NT2/D1 (cell line): ENCODE measurements around the gene DDX1.

Source experiments
- SUZ12 ChIP-seq: IDR thresholded peaks from 2 replicates; pipeline ENCODE4 v1.6.1; 2011; ENCODE audit not compliant: insufficient read length, insufficient read depth; ENCODE audit errors: extremely low read depth
- ZNF274 ChIP-seq: IDR thresholded peaks from 2 replicates; pipeline ENCODE4 v1.6.1; 2011; ENCODE audit warnings: mild to moderate bottlenecking, low read depth, low read length

DNA sequence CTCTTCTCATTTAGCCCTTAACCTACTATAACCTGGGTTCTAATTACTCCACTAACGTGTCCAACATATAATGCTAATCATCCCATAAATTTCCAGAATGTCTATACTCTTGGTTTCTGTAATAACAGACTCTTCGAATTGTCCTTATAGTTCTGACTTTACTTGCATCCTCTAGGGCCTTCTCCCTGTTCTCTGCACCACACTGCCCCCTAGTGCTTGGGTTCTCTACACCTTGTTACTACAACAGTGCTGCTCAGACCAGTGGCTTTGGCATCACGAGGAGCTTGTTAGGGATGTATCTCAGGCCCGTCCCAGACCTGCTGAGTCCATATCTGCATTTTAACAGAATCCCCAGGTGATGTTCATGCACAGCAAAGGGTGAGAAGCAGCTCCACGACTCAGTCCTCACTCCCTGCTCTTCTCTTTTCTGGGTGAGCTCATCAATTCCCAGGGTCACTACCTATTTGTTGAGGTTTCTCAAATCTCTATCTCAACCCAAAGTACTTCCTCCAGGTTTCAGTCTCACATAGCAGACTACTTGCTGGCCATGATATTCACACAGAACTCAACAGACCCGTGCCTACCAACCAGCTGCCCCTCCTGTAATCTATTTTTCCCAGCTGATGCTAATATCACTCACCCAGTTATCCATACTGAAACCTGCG, 14.5 kb upstream of the DDX1 start:
- TF ChIP-seq ZNF274 (no peak), SUZ12 (no peak)
